ENCODE measurements around the gene ALG2. TPM values are rescaled to one million over a fixed set of nuclear protein-coding genes. Genes with fewer than 3 reads are reported as not detected.

Gene ALG2
- total RNA-seq, 1 experiment from 2014 or later: 39.8 TPM

DNA sequence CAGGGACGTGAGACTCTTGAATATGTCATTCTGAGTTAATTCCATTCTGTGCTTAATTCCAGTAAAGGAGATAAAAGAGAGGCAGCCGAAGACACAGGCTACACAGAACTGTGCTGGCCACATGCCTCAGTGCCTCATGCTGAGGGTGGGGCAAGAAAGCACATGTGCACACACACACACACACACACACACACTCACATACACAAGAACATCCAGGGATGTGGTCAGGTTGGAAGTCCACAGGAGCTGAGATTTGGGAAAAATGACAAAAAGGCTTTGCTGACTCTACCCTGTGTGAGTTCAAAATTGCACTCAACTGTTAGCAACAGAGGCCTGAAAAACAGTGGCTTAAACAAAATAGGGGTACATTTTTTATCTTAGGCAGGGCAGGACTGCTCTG, 40.5 kb downstream of the ALG2 start:
- no peaks in the 10 kb centered on the region for H3K36me3 Mint-ChIP-seq (ENCODE audit: insufficient read depth, unreplicated experiment)
- peaks cover 17% of the 10 kb centered on the region for H3K4me1 Mint-ChIP-seq (ENCODE audit: low read depth, unreplicated experiment)
- ChIA-PET POLR2A (no interaction called here), CTCF (no interaction called here)
- H3K9me3 Mint-ChIP-seq (ENCODE audit: unreplicated experiment): no peaks in the 10 kb centered on the region
- no peak for DNase-seq
- H3K4me1 ChIP-seq: peaks cover 11% of the 10 kb centered on the region
- no peak overlapping the region for H3K4me3 ChIP-seq (ENCODE audit: low read depth, low read length)
- H3K36me3 ChIP-seq (ENCODE audit: control insufficient read depth, insufficient read depth, low read length): no peaks in the 10 kb centered on the region
- TF ChIP-seq, protein P1, sequence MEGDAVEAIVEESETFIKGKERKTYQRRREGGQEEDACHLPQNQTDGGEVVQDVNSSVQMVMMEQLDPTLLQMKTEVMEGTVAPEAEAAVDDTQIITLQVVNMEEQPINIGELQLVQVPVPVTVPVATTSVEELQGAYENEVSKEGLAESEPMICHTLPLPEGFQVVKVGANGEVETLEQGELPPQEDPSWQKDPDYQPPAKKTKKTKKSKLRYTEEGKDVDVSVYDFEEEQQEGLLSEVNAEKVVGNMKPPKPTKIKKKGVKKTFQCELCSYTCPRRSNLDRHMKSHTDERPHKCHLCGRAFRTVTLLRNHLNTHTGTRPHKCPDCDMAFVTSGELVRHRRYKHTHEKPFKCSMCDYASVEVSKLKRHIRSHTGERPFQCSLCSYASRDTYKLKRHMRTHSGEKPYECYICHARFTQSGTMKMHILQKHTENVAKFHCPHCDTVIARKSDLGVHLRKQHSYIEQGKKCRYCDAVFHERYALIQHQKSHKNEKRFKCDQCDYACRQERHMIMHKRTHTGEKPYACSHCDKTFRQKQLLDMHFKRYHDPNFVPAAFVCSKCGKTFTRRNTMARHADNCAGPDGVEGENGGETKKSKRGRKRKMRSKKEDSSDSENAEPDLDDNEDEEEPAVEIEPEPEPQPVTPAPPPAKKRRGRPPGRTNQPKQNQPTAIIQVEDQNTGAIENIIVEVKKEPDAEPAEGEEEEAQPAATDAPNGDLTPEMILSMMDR (IDR thresholded peaks at IDR 0.05; ENCODE audit: insufficient read depth in 1 of 2, low read depth in 1 of 2, low read length in 1 of 2, severe bottlenecking in 1 of 2, unreplicated experiment in 1 of 2): no peak
- BruUV-seq (replicated peaks): no TSS peak
- intact Hi-C loops (cut with micrococcal nuclease; ENCODE audit: unreplicated experiment): loop anchor here (5.0 to 10.0 kb wide), 5 partner anchors 41 to 1414 kb away; partner anchors contain the start of genes ALG2, NR4A3 and SEC61B
- no peaks in the 10 kb centered on the region for H3K27me3 ChIP-seq (replicated peaks; ENCODE audit: control insufficient read depth, insufficient read depth, low read length)
- H3K27ac Mint-ChIP-seq (ENCODE audit: unreplicated experiment): no peak overlapping the region
- H3K27me3 Mint-ChIP-seq (ENCODE audit: insufficient read depth, unreplicated experiment): no peaks in the 10 kb centered on the region
- no peak overlapping the region for H3K4me3 Mint-ChIP-seq (ENCODE audit: unreplicated experiment)
- H3K9me3 ChIP-seq: no peaks in the 10 kb centered on the region

- TF ChIP-seq, protein P1 (IDR thresholded peaks at IDR 0.05; ENCODE audit: insufficient read depth in 1 of 2, low read depth in 1 of 2, low read length in 1 of 2, severe bottlenecking in 1 of 2, unreplicated experiment in 1 of 2): no peak
- intact Hi-C loops (cut with micrococcal nuclease; ENCODE audit: unreplicated experiment): loop anchor here (5.0 to 10.0 kb wide), 5 partner anchors 42 to 1414 kb away; partner anchors contain the start of genes ALG2, NR4A3 and SEC61B
- no peak overlapping the region for H3K4me3 ChIP-seq (ENCODE audit: low read depth, low read length)
- H3K4me1 ChIP-seq: peaks cover 11% of the 10 kb centered on the region
- Mint-ChIP-seq H3K4me1 (ENCODE audit: low read depth, unreplicated experiment) (peaks cover 19% of the 10 kb centered on the region), H3K27me3 (ENCODE audit: insufficient read depth, unreplicated experiment) (no peaks in the 10 kb centered on the region), H3K36me3 (ENCODE audit: insufficient read depth, unreplicated experiment) (no peaks in the 10 kb centered on the region), H3K4me3 (ENCODE audit: unreplicated experiment) (no peak overlapping the region), H3K27ac (ENCODE audit: unreplicated experiment) (no peak overlapping the region), H3K9me3 (ENCODE audit: unreplicated experiment) (no peaks in the 10 kb centered on the region)
- no peaks in the 10 kb centered on the region for H3K9me3 ChIP-seq
- DNase-seq: no peak
- POLR2A ChIA-PET: no interaction called here
- H3K36me3 ChIP-seq (ENCODE audit: control insufficient read depth, insufficient read depth, low read length): no peaks in the 10 kb centered on the region
- CTCF ChIA-PET: no interaction called here
- BruUV-seq (replicated peaks): no TSS peak
- no peaks in the 10 kb centered on the region for H3K27me3 ChIP-seq (replicated peaks; ENCODE audit: control insufficient read depth, insufficient read depth, low read length)
These were observed 41.1 kb downstream of the ALG2 start for GRCh38 chr9:99180662-99181061.

GRCh38 chr9:99180199-99180598, 41.5 kb downstream of the ALG2 start:
- DNase-seq: no peak
- Histone ChIP-seq H3K4me1 (peaks cover 11% of the 10 kb centered on the region), H3K4me3 (ENCODE audit: low read depth, low read length) (no peak overlapping the region), H3K36me3 (ENCODE audit: control insufficient read depth, insufficient read depth, low read length) (no peaks in the 10 kb centered on the region), H3K27me3 (replicated peaks; ENCODE audit: control insufficient read depth, insufficient read depth, low read length) (no peaks in the 10 kb centered on the region), H3K9me3 (no peaks in the 10 kb centered on the region)
- intact Hi-C loops (cut with micrococcal nuclease; ENCODE audit: unreplicated experiment): loop anchor here (5.0 to 10.0 kb wide), 5 partner anchors 42 to 1415 kb away; partner anchors contain the start of genes ALG2, NR4A3 and SEC61B
- BruUV-seq (replicated peaks): no TSS peak
- peaks cover 19% of the 10 kb centered on the region for H3K4me1 Mint-ChIP-seq (ENCODE audit: low read depth, unreplicated experiment)
- CTCF ChIA-PET: no interaction called here
- no peak overlapping the region for H3K27ac Mint-ChIP-seq (ENCODE audit: unreplicated experiment)
- TF ChIP-seq, protein P1 (IDR thresholded peaks at IDR 0.05; ENCODE audit: insufficient read depth in 1 of 2, low read depth in 1 of 2, low read length in 1 of 2, severe bottlenecking in 1 of 2, unreplicated experiment in 1 of 2): no peak
- no peaks in the 10 kb centered on the region for H3K27me3 Mint-ChIP-seq (ENCODE audit: insufficient read depth, unreplicated experiment)
- no peaks in the 10 kb centered on the region for H3K9me3 Mint-ChIP-seq (ENCODE audit: unreplicated experiment)
- POLR2A ChIA-PET: no interaction called here
- no peaks in the 10 kb centered on the region for H3K36me3 Mint-ChIP-seq (ENCODE audit: insufficient read depth, unreplicated experiment)
- no peak overlapping the region for H3K4me3 Mint-ChIP-seq (ENCODE audit: unreplicated experiment)
